ENCODE data around the gene FCER2.

GRCh38 chr19:7729211-7729610, 27.3 kb upstream of the FCER2 start:
- TF ChIP-seq CTCF (IDR thresholded peaks at IDR 0.05), result no peak
- TF ChIP-seq POLR2A (IDR thresholded peaks at IDR 0.05), result no peak

Data from heart left ventricle (tissue), 13 donors.